OCI-LY3 (cell line): ENCODE measurements around the gene ANKS1A.

ENCODE experiments used
- H2AFZ ChIP-seq: fragments of 200-600, 300-600 bp; shearing (Covaris generic); 2 replicates; pipeline ENCODE4 v1.6.0; 2014; ENCODE audit warnings: antibody characterized with exemption, low read depth, low read length
- H3K27ac ChIP-seq: fragments of 200-600, 300-600 bp; sonication (generic); 2 replicates; pipeline ENCODE4 v1.5.1; 2014; ENCODE audit warnings: mild to moderate bottlenecking, low read length, moderate library complexity, mixed read lengths
- H3K27me3 ChIP-seq: fragments of 200-600, 300-600 bp; sonication (generic); 2 replicates; pipeline ENCODE4 v1.6.1; 2014; ENCODE audit warnings: low read depth, low read length, mixed read lengths
- H3K36me3 ChIP-seq: fragments of 200-600, 300-600 bp; sonication (generic); replicated peaks from 2 replicates; pipeline ENCODE3; 2014; ENCODE audit warnings: low read depth, low read length, mixed read lengths
- H3K4me1 ChIP-seq: fragments of 300-600, 200-600 bp; sonication (generic); 2 replicates; pipeline ENCODE4 v1.6.1; 2014; ENCODE audit warnings: low read length, mixed read lengths
- H3K4me2 ChIP-seq: fragments of 200-600, 300-600 bp; sonication (generic); 2 replicates; pipeline ENCODE4 v1.6.1; 2014; ENCODE audit warnings: low read length, mixed read lengths
- H3K4me3 ChIP-seq: fragments of 300-600, 200-600 bp; sonication (generic); 2 replicates; pipeline ENCODE4 v1.5.1; 2014; ENCODE audit warnings: antibody characterized with exemption, mild to moderate bottlenecking, low read length, moderate library complexity
- H3K79me2 ChIP-seq: fragments of 300-600, 200-600 bp; shearing (Covaris generic); 2 replicates; pipeline ENCODE4 v1.6.1; 2014; ENCODE audit warnings: mild to moderate bottlenecking, low read length, mixed read lengths
- H3K9ac ChIP-seq: fragments of 300-600, 200-600 bp; shearing (Covaris generic); 2 replicates; pipeline ENCODE4 v1.6.0; 2014; ENCODE audit warnings: mild to moderate bottlenecking, low read length, moderate library complexity
- H3K9me3 ChIP-seq: fragments of 200-600, 300-600 bp; shearing (Covaris generic); 2 replicates; pipeline ENCODE4 v1.6.1; 2014; ENCODE audit warnings: low read length, mixed read lengths; ENCODE audit not compliant: insufficient read depth
- H4K20me1 ChIP-seq: fragments of 200-600, 300-600 bp; sonication (generic); 2 replicates; pipeline ENCODE4 v1.6.1; 2016; ENCODE audit warnings: low read length, mixed read lengths; ENCODE audit not compliant: insufficient read depth
- CTCF ChIP-seq: fragments of 200-600, 300-600 bp; sonication (generic); IDR thresholded peaks from 2 replicates; pipeline ENCODE4 v1.5.1; 2014; ENCODE audit warnings: antibody characterized with exemption, low read length, low read depth
- EZH2phosphoT487 ChIP-seq: fragments of 200-600 bp; shearing (Covaris generic); IDR thresholded peaks from 2 replicates; pipeline ENCODE4 v1.6.1; 2018; ENCODE audit warnings: antibody characterized with exemption, mixed run types, low read depth

Gene ANKS1A

GRCh38 chr6:35062676-35063574 lies 173.9 kb downstream of the ANKS1A start:
- no peaks in the 10 kb centered on the region for H3K27me3 ChIP-seq
- H3K9me3 ChIP-seq = no peaks in the 10 kb centered on the region
- H3K4me3 ChIP-seq = no peak overlapping the region
- H3K9ac ChIP-seq = no peak overlapping the region
- H3K36me3 ChIP-seq = no peaks in the 10 kb centered on the region
- H2AFZ ChIP-seq = no peak overlapping the region
- no peak overlapping the region for H3K4me2 ChIP-seq
- no peaks in the 10 kb centered on the region for H3K79me2 ChIP-seq
- no peaks in the 10 kb centered on the region for H4K20me1 ChIP-seq
- no peak overlapping the region for H3K27ac ChIP-seq
- H3K4me1 ChIP-seq = peaks cover 24% of the 10 kb centered on the region
- TF ChIP-seq CTCF (no peak), EZH2phosphoT487 (no peak)

GRCh38 chr6:35063701-35064280 lies 174.7 kb downstream of the ANKS1A start:
- Histone ChIP-seq H3K9me3 (no peaks in the 10 kb centered on the region), H3K36me3 (no peaks in the 10 kb centered on the region), H3K4me2 (no peak overlapping the region), H3K4me3 (no peak overlapping the region), H4K20me1 (no peaks in the 10 kb centered on the region), H3K79me2 (no peaks in the 10 kb centered on the region), H3K27me3 (no peaks in the 10 kb centered on the region), H3K4me1 (peaks cover 20% of the 10 kb centered on the region), H3K27ac (no peak overlapping the region), H2AFZ (no peak overlapping the region), H3K9ac (no peak overlapping the region)
- TF ChIP-seq EZH2phosphoT487 (no peak), CTCF (no peak)

- Histone ChIP-seq H3K27ac (no peak overlapping the region), H3K4me2 (no peak overlapping the region), H3K9ac (no peak overlapping the region)
Observed at GRCh38 chr6:35064290-35064689, 175.2 kb downstream of the ANKS1A start.

More at GRCh38 chr6:35064290-35064689, 175.2 kb downstream of the ANKS1A start:
- Histone ChIP-seq H3K36me3 (no peaks in the 10 kb centered on the region), H3K79me2 (no peaks in the 10 kb centered on the region), H3K9me3 (no peaks in the 10 kb centered on the region), H3K4me1 (peaks cover 15% of the 10 kb centered on the region), H4K20me1 (no peaks in the 10 kb centered on the region), H2AFZ (no peak overlapping the region), H3K27me3 (no peaks in the 10 kb centered on the region), H3K4me3 (no peak overlapping the region)
- TF ChIP-seq CTCF (no peak), EZH2phosphoT487 (no peak)
